SK-N-SH treated with all-trans-retinoic acid at 6 μM for 48 hours (cell line): ENCODE results near the gene CTXN3.

Source experiments
- ATAC-seq: fragments of 200-7000 bp; cut with Tn5 transposase; 3 replicates; pipeline ENCODE4 v1.9.1; 2020; ENCODE audit warnings: mild to moderate bottlenecking, moderate library complexity
- ARNTL ChIP-seq: fragments of 450-650 bp; formaldehyde crosslinking; IDR thresholded peaks from 2 replicates; pipeline ENCODE4 v1.5.0; 2020; ENCODE audit warnings: low read depth, mild to moderate bottlenecking, moderate library complexity, borderline replicate concordance
- BACH2 ChIP-seq: fragments of 250-450 bp; sonication (Bioruptor Pico); IDR thresholded peaks from 2 replicates; pipeline ENCODE4 v1.9.0; 2021; ENCODE audit warnings: mild to moderate bottlenecking, borderline replicate concordance
- CSDC2 ChIP-seq: fragments of 250-450 bp; sonication (Bioruptor Pico); IDR thresholded peaks from 2 replicates; pipeline ENCODE4 v1.5.0; 2020; ENCODE audit warnings: mild to moderate bottlenecking, moderate library complexity
- ESRRG ChIP-seq: fragments of 250-450 bp; sonication (Bioruptor Pico); IDR thresholded peaks from 2 replicates; pipeline ENCODE4 v1.6.1; 2021; ENCODE audit warnings: mild to moderate bottlenecking
- GLIS3 ChIP-seq: fragments of 250-450 bp; sonication (Bioruptor Pico); IDR thresholded peaks from 2 replicates; pipeline ENCODE4 v1.5.0; 2020; ENCODE audit warnings: mild to moderate bottlenecking, moderate library complexity
- ISL1 ChIP-seq: fragments of 250-450 bp; sonication (Bioruptor Pico); IDR thresholded peaks from 2 replicates; pipeline ENCODE4 v2.1.2; 2022; ENCODE audit warnings: mild to moderate bottlenecking, moderate library complexity
- OSR1 ChIP-seq: fragments of 250-450 bp; sonication (Bioruptor Pico); IDR thresholded peaks from 2 replicates; pipeline ENCODE4 v1.8.0; 2022; ENCODE audit warnings: moderate library complexity, mild to moderate bottlenecking, inconsistent platforms
- PATZ1 ChIP-seq: fragments of 250-450 bp; sonication (Bioruptor Pico); IDR thresholded peaks from 2 replicates; pipeline ENCODE4 v1.8.0; 2020; ENCODE audit warnings: mild to moderate bottlenecking, moderate library complexity, borderline replicate concordance
- PPARA ChIP-seq: fragments of 250-450 bp; sonication (Bioruptor Pico); IDR thresholded peaks from 2 replicates; pipeline ENCODE4 v1.5.0; 2020; ENCODE audit warnings: mild to moderate bottlenecking, borderline replicate concordance
- RARB ChIP-seq: fragments of 250-450 bp; sonication (Bioruptor Pico); IDR thresholded peaks from 2 replicates; pipeline ENCODE4 v1.8.0; 2021; ENCODE audit warnings: mild to moderate bottlenecking, moderate library complexity
- SNAI2 ChIP-seq: fragments of 250-450 bp; sonication (Bioruptor Pico); IDR thresholded peaks from 2 replicates; pipeline ENCODE4 v1.5.0; 2020; ENCODE audit warnings: mild to moderate bottlenecking, moderate library complexity
- TCF4 ChIP-seq: fragments of 250-450 bp; sonication (Bioruptor Pico); IDR thresholded peaks from 2 replicates; pipeline ENCODE4 v1.8.0; 2021; ENCODE audit warnings: mild to moderate bottlenecking, moderate library complexity, borderline replicate concordance
- TOX ChIP-seq: fragments of 250-450 bp; sonication (Bioruptor Pico); IDR thresholded peaks from 2 replicates; pipeline ENCODE4 v1.8.0; 2021; ENCODE audit warnings: mild to moderate bottlenecking, moderate library complexity, borderline replicate concordance
- ZC3H10 ChIP-seq: fragments of 250-450 bp; sonication (Bioruptor Pico); IDR thresholded peaks from 2 replicates; pipeline ENCODE4 v1.5.1; 2021; ENCODE audit warnings: mild to moderate bottlenecking, moderate library complexity
- ZFP3 ChIP-seq: fragments of 250-450 bp; sonication (Bioruptor Pico); IDR thresholded peaks from 2 replicates; pipeline ENCODE4 v1.5.0; 2020; ENCODE audit warnings: mild to moderate bottlenecking, moderate library complexity
- ZFP30 ChIP-seq: fragments of 450-650 bp; formaldehyde crosslinking; IDR thresholded peaks from 2 replicates; pipeline ENCODE4 v1.5.0; 2022; ENCODE audit warnings: mild to moderate bottlenecking, moderate library complexity
- ZNF565 ChIP-seq: fragments of 450-650 bp; formaldehyde crosslinking; conservative IDR thresholded peaks from 2 replicates; pipeline ENCODE4 v1.5.0; 2020; ENCODE audit warnings: low read depth, mild to moderate bottlenecking, moderate library complexity
- ZNF8 ChIP-seq: fragments of 450-650 bp; formaldehyde crosslinking; IDR thresholded peaks from 2 replicates; pipeline ENCODE4 v1.5.0; 2020; ENCODE audit warnings: mild to moderate bottlenecking, moderate library complexity
- TF ChIP-seq, protein P1 (sequence below): fragments of 250-450 bp; sonication (Bioruptor Pico); IDR thresholded peaks from 2 replicates; pipeline ENCODE4 v1.8.0; 2021; ENCODE audit warnings: low read depth, mild to moderate bottlenecking, moderate library complexity, borderline replicate concordance
- TF ChIP-seq, protein P2 (sequence below): fragments of 250-450 bp; sonication (Bioruptor Pico); IDR thresholded peaks from 2 replicates; pipeline ENCODE4 v1.5.0; 2020; ENCODE audit warnings: mild to moderate bottlenecking, moderate library complexity
- TF ChIP-seq, protein P3 (sequence below): fragments of 250-450 bp; sonication (Bioruptor Pico); IDR thresholded peaks from 2 replicates; pipeline ENCODE4 v1.5.1; 2020; ENCODE audit warnings: low read depth, mild to moderate bottlenecking, moderate library complexity

The CTXN3 gene

DNA sequence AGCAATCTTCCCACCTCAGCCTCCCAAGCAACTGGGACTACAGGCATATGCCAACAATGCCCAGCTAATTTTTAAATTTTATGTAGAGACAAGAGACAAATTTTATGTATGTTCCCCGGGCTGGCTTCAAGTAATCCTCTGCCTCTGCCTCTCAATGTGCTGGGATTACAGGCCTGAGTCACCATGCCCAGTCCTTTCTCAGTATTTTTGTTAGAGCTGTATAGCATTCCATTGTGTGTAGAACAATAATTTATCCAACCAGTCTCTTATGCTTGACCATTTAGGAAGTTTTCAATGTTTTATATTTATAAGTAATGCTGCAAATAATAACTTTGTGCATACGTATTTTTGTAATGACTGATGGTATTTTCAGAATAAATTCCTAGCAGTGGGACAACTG lies 38.9 kb upstream of the CTXN3 start:
- no peak for TF ChIP-seq BACH2 (CRISPR knock-in tag)
- TF ChIP-seq GLIS3, result no peak
- TF ChIP-seq RARB, result no peak
- TF ChIP-seq, protein P1, sequence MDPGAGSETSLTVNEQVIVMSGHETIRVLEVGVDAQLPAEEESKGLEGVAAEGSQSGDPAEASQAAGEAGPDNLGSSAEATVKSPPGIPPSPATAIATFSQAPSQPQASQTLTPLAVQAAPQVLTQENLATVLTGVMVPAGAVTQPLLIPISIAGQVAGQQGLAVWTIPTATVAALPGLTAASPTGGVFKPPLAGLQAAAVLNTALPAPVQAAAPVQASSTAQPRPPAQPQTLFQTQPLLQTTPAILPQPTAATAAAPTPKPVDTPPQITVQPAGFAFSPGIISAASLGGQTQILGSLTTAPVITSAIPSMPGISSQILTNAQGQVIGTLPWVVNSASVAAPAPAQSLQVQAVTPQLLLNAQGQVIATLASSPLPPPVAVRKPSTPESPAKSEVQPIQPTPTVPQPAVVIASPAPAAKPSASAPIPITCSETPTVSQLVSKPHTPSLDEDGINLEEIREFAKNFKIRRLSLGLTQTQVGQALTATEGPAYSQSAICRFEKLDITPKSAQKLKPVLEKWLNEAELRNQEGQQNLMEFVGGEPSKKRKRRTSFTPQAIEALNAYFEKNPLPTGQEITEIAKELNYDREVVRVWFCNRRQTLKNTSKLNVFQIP, result no peak
- no peak for TF ChIP-seq ISL1
- TF ChIP-seq SNAI2 (CRISPR knock-in tag), result no peak
- TF ChIP-seq ZNF565 (CRISPR knock-in tag), result no peak
- ATAC-seq, result no peak

DNA sequence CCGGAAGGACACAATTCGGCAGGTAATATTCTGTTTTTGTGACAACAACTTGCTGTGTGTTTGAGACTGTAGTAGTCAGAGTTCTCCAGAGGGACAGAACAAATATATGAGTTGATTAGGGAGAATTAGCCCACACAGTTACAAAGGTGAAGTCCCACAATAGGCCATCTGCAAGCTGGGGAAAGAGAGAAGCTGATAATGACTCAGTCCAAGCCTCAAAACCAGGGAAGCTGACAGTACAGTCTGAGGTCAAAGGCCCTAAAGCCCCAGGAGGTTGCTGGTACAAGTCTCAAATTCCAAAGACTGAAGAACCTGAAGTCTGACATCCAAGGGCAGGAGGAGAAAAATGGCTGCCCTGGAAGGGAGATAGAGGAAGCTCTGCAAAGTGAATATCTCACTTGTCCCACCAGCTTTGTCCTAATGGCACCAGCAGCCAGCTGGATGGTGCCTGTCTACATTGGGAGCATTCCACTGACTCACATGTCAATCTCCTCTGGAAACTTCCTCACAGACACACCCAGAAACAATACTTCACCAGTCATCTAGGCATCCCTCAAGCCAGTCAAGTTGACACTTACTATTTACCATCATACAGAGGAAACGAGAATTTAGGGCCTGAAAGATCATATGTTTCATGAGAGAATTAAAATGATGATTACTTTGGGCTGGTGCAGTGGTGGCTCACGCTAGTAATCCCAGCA lies 36.3 kb upstream of the CTXN3 start:
- no peak for ATAC-seq
- no peak for TF ChIP-seq ZNF565 (CRISPR knock-in tag)
- no peak for TF ChIP-seq SNAI2 (CRISPR knock-in tag)
- TF ChIP-seq CSDC2 (CRISPR knock-in tag), result no peak
- no peak for TF ChIP-seq PPARA
- no peak for TF ChIP-seq OSR1 (CRISPR knock-in tag)
- no peak for TF ChIP-seq ZNF8 (CRISPR knock-in tag)
- TF ChIP-seq ZFP30 (CRISPR knock-in tag), result no peak
- no peak for TF ChIP-seq PATZ1
- TF ChIP-seq BACH2 (CRISPR knock-in tag), result no peak

- no peak for ATAC-seq
- TF ChIP-seq ZFP3 (CRISPR knock-in tag) (no peak), OSR1 (CRISPR knock-in tag) (no peak), GLIS3 (no peak), PPARA (no peak), ARNTL (CRISPR knock-in tag) (no peak), BACH2 (CRISPR knock-in tag) (no peak), ESRRG (no peak), TCF4 (CRISPR knock-in tag) (no peak), ZC3H10 (no peak), RARB (no peak), CSDC2 (CRISPR knock-in tag) (no peak), TOX (CRISPR knock-in tag) (no peak), SNAI2 (CRISPR knock-in tag) (no peak)
- TF ChIP-seq, protein P2, sequence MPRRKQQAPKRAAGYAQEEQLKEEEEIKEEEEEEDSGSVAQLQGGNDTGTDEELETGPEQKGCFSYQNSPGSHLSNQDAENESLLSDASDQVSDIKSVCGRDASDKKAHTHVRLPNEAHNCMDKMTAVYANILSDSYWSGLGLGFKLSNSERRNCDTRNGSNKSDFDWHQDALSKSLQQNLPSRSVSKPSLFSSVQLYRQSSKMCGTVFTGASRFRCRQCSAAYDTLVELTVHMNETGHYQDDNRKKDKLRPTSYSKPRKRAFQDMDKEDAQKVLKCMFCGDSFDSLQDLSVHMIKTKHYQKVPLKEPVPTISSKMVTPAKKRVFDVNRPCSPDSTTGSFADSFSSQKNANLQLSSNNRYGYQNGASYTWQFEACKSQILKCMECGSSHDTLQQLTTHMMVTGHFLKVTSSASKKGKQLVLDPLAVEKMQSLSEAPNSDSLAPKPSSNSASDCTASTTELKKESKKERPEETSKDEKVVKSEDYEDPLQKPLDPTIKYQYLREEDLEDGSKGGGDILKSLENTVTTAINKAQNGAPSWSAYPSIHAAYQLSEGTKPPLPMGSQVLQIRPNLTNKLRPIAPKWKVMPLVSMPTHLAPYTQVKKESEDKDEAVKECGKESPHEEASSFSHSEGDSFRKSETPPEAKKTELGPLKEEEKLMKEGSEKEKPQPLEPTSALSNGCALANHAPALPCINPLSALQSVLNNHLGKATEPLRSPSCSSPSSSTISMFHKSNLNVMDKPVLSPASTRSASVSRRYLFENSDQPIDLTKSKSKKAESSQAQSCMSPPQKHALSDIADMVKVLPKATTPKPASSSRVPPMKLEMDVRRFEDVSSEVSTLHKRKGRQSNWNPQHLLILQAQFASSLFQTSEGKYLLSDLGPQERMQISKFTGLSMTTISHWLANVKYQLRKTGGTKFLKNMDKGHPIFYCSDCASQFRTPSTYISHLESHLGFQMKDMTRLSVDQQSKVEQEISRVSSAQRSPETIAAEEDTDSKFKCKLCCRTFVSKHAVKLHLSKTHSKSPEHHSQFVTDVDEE (CRISPR knock-in tag), result no peak
- TF ChIP-seq, protein P1, result no peak
- TF ChIP-seq, protein P3, sequence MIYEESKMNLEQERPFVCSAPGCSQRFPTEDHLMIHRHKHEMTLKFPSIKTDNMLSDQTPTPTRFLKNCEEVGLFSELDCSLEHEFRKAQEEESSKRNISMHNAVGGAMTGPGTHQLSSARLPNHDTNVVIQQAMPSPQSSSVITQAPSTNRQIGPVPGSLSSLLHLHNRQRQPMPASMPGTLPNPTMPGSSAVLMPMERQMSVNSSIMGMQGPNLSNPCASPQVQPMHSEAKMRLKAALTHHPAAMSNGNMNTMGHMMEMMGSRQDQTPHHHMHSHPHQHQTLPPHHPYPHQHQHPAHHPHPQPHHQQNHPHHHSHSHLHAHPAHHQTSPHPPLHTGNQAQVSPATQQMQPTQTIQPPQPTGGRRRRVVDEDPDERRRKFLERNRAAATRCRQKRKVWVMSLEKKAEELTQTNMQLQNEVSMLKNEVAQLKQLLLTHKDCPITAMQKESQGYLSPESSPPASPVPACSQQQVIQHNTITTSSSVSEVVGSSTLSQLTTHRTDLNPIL (CRISPR knock-in tag), result no peak
These were observed 33.0 kb upstream of the CTXN3 start for GRCh38 chr5:127615916-127616315.
